ENCODE data around the gene GFOD2. TPM values are rescaled to one million over a fixed set of nuclear protein-coding genes. Genes with fewer than 3 reads are reported as not detected.
"Not testable (repeated sequence)": the region's sequence is repeated elsewhere in the genome, so short reads cannot be mapped to it uniquely, and the experiment has no call there.

The GFOD2 gene
- 19.6 and 20.3 TPM in 2 replicates for total RNA-seq

- intact Hi-C loops (cut with micrococcal nuclease) = loop anchor here (1.0 to 2.0 kb wide), 11 partner anchors 50 to 1620 kb away; partner anchors contain the start of genes ACD, ATP6V0D1, COG8 and FHOD1
- H3K27me3 Mint-ChIP-seq (ENCODE audit: insufficient read depth) = no peaks in the 10 kb centered on the region
- peaks cover 33% of the 10 kb centered on the region for H3K4me1 Mint-ChIP-seq (ENCODE audit: low read depth)
- H3K4me3 Mint-ChIP-seq = peak within 1 kb of the TSS; percentile 96
- peaks cover 15% of the 10 kb centered on the region for H3K36me3 Mint-ChIP-seq (ENCODE audit: low read depth)
- peak within 1 kb of the TSS; percentile 94 for H3K27ac Mint-ChIP-seq
- peak; percentile 97 for DNase-seq (ENCODE audit: low spot score)
- no peaks in the 10 kb centered on the region for H3K9me3 Mint-ChIP-seq
Measured at GRCh38 chr16:67719048-67719777, at the start of gene GFOD2. TSS of gene GFOD2 (minus strand) at chr16:67719316. CDS start at chr16:67685715, 33,601 bp downstream.

- Mint-ChIP-seq H3K27ac (no peak overlapping the region), H3K9me3 (no peaks in the 10 kb centered on the region), H3K36me3 (ENCODE audit: low read depth) (peaks cover 19% of the 10 kb centered on the region), H3K4me3 (no peak overlapping the region), H3K27me3 (ENCODE audit: insufficient read depth) (no peaks in the 10 kb centered on the region), H3K4me1 (ENCODE audit: low read depth) (no peaks in the 10 kb centered on the region)
- intact Hi-C loops (cut with micrococcal nuclease) = no loop called here
- DNase-seq (ENCODE audit: low spot score) = no peak
Measured at GRCh38 chr16:67767953-67768352, 48.8 kb upstream of the GFOD2 start.

- Mint-ChIP-seq H3K4me3 (no peak overlapping the region), H3K27me3 (ENCODE audit: insufficient read depth) (no peaks in the 10 kb centered on the region), H3K9me3 (no peaks in the 10 kb centered on the region), H3K4me1 (ENCODE audit: low read depth) (no peaks in the 10 kb centered on the region), H3K27ac (no peak overlapping the region), H3K36me3 (ENCODE audit: low read depth) (peaks cover 17% of the 10 kb centered on the region)
- intact Hi-C loops (cut with micrococcal nuclease) = no loop called here
- no peak for DNase-seq (ENCODE audit: low spot score)
Measured at GRCh38 chr16:67766291-67766690, 47.2 kb upstream of the GFOD2 start.

DNA sequence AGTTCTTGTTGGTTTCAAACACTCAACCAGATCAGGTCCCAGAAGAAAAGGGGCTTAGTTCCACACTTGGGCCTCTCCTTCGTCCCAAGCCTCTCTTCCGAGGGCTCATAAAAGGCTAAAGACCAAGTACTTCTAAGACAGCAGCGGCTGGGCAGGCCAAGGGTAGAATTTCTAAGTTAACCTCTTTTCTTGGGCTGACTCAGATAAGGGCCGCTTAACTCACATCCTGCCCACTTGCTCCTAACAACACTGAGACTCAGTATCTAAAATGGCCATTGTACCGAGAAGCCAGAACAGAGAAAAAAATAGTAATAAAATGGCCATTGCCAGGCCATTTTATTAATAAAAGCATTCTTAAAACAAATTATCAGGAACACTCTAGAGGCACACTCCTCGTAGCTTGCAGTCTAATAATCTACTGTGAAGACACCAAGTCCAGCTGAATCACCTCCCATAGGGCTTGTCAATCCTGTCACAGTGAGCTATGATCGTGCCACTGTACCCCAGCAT, 45.1 kb upstream of the GFOD2 start:
- H3K27ac Mint-ChIP-seq = no peak overlapping the region

GRCh38 chr16:67763066-67763465, 44.0 kb upstream of the GFOD2 start:
- intact Hi-C loops (cut with micrococcal nuclease) = no loop called here
- H3K4me3 Mint-ChIP-seq = no peak overlapping the region
- peaks cover 12% of the 10 kb centered on the region for H3K4me1 Mint-ChIP-seq (ENCODE audit: low read depth)
- no peaks in the 10 kb centered on the region for H3K9me3 Mint-ChIP-seq
- DNase-seq (ENCODE audit: low spot score) = no peak
- no peak overlapping the region for H3K27ac Mint-ChIP-seq
- no peaks in the 10 kb centered on the region for H3K27me3 Mint-ChIP-seq (ENCODE audit: insufficient read depth)
- peaks cover 11% of the 10 kb centered on the region for H3K36me3 Mint-ChIP-seq (ENCODE audit: low read depth)

More for the DNA sequence above, 45.1 kb upstream of the GFOD2 start:
- Mint-ChIP-seq H3K4me1 (ENCODE audit: low read depth) (peaks cover 12% of the 10 kb centered on the region), H3K27me3 (ENCODE audit: insufficient read depth) (no peaks in the 10 kb centered on the region), H3K9me3 (no peaks in the 10 kb centered on the region), H3K36me3 (ENCODE audit: low read depth) (peaks cover 11% of the 10 kb centered on the region), H3K4me3 (no peak overlapping the region)
- intact Hi-C loops (cut with micrococcal nuclease) = no loop called here
- DNase-seq (ENCODE audit: low spot score) = no peak

GRCh38 chr16:67762385-67762784, 43.3 kb upstream of the GFOD2 start:
- no peak for DNase-seq (ENCODE audit: low spot score)
- H3K4me1 Mint-ChIP-seq (ENCODE audit: low read depth) = peaks cover 12% of the 10 kb centered on the region
- H3K27ac Mint-ChIP-seq = no peak overlapping the region
- H3K9me3 Mint-ChIP-seq = no peaks in the 10 kb centered on the region
- peaks cover 13% of the 10 kb centered on the region for H3K36me3 Mint-ChIP-seq (ENCODE audit: low read depth)
- H3K27me3 Mint-ChIP-seq (ENCODE audit: insufficient read depth) = no peaks in the 10 kb centered on the region
- intact Hi-C loops (cut with micrococcal nuclease) = no loop called here
- no peak overlapping the region for H3K4me3 Mint-ChIP-seq

GRCh38 chr16:67761924-67762323, 42.8 kb upstream of the GFOD2 start:
- Mint-ChIP-seq H3K36me3 (ENCODE audit: low read depth) (peaks cover 13% of the 10 kb centered on the region), H3K27ac (no peak overlapping the region), H3K27me3 (ENCODE audit: insufficient read depth) (no peaks in the 10 kb centered on the region), H3K4me3 (no peak overlapping the region), H3K4me1 (ENCODE audit: low read depth) (peaks cover 12% of the 10 kb centered on the region), H3K9me3 (no peaks in the 10 kb centered on the region)
- intact Hi-C loops (cut with micrococcal nuclease) = no loop called here
- DNase-seq (ENCODE audit: low spot score) = no peak

DNA sequence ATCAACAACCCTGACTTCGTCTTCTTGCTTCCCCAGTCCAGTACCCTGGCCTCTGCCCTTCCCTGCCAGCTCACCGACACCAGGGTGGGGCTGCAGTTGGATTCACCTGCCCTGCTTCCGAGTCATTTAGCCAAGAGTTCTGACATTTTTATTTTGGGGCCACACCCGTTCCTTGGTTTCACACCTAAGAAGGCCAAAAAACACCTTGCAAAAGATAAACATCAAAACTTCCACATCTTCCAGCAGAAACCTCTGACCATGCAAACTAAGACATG, 41.8 kb upstream of the GFOD2 start:
- H3K27me3 Mint-ChIP-seq (ENCODE audit: insufficient read depth) = no peaks in the 10 kb centered on the region

DNA sequence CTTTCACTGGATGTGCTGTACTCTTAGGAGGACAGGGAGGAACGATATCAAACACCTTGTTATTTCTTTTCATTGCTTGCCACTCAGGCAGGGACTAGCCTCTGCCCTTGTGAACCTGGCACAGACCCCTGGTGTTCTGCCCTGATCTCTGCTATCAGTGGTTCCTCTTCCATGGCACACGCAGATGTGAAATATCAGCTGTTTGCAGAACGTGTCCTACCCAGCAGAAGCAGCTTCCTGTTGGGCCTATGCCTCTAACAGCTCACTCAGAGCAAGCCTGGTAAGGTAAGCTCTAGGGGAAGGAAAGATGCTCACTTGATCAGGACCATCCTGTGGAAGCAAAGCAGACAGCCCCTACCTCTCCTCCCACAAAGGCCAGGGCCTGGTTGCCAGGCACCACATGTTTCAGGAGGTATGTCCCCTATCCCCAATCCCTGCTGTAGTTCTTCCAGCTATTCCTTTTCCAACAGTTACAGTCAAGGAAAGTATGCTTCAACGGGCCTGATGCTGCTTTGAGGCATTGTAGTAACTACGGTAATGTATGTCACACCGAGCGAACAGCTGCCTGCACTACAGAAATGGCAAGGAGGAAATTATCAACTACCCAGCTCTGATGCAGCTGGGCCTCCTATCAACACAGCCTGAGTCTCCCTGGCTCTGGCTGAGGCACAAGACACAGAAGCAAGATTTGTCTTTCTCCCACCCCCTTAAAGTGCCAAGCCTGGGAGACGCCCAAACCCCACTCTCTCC, 41.3 kb upstream of the GFOD2 start:
- intact Hi-C loops (cut with micrococcal nuclease) = no loop called here
- Mint-ChIP-seq H3K27ac (peak overlapping the region; percentile 43), H3K4me1 (ENCODE audit: low read depth) (peaks cover 12% of the 10 kb centered on the region), H3K4me3 (no peak overlapping the region), H3K27me3 (ENCODE audit: insufficient read depth) (no peaks in the 10 kb centered on the region), H3K9me3 (no peaks in the 10 kb centered on the region), H3K36me3 (ENCODE audit: low read depth) (peaks cover 9% of the 10 kb centered on the region)
- no peak for DNase-seq (ENCODE audit: low spot score)

More for the DNA sequence above, 41.8 kb upstream of the GFOD2 start:
- Mint-ChIP-seq H3K9me3 (no peaks in the 10 kb centered on the region), H3K4me3 (no peak overlapping the region), H3K4me1 (ENCODE audit: low read depth) (peaks cover 12% of the 10 kb centered on the region), H3K36me3 (ENCODE audit: low read depth) (peaks cover 9% of the 10 kb centered on the region), H3K27ac (peak overlapping the region; percentile 43)
- intact Hi-C loops (cut with micrococcal nuclease) = no loop called here
- DNase-seq (ENCODE audit: low spot score) = no peak

DNA sequence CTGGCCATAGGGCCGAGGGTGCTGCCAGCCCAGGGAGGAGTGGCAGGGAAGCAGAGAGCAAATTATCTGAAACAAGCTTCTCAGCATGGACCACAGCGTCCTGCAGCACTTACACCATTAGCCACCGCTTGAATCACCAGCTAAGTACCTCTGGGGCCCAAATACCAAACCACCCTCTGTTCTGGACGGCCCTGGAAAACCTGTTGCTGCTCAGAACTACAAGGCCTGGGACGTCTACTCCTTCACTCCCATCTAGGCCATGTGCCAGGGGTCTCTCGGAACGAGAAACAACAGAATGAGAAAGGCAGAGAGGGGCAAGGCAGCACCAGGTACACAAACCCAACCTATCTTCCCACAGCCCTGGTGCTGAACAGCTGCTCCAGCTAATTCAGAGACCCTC, 39.9 kb upstream of the GFOD2 start:
- no peak overlapping the region for H3K4me3 Mint-ChIP-seq
- H3K9me3 Mint-ChIP-seq = no peaks in the 10 kb centered on the region
- intact Hi-C loops (cut with micrococcal nuclease) = loop anchor here (5.0 kb wide), 1 partner anchor 33 kb away; no protein-coding TSS in a partner anchor
- H3K27me3 Mint-ChIP-seq (ENCODE audit: insufficient read depth) = no peaks in the 10 kb centered on the region
- no peak overlapping the region for H3K27ac Mint-ChIP-seq
- DNase-seq (ENCODE audit: low spot score) = no peak
- peaks cover 12% of the 10 kb centered on the region for H3K4me1 Mint-ChIP-seq (ENCODE audit: low read depth)
- H3K36me3 Mint-ChIP-seq (ENCODE audit: low read depth) = peaks cover 9% of the 10 kb centered on the region

GRCh38 chr16:67758006-67758405, 38.9 kb upstream of the GFOD2 start:
- Mint-ChIP-seq H3K4me1 (ENCODE audit: low read depth) (peaks cover 12% of the 10 kb centered on the region), H3K4me3 (no peak overlapping the region), H3K9me3 (no peaks in the 10 kb centered on the region), H3K27ac (no peak overlapping the region), H3K27me3 (ENCODE audit: insufficient read depth) (no peaks in the 10 kb centered on the region), H3K36me3 (ENCODE audit: low read depth) (peaks cover 11% of the 10 kb centered on the region)
- DNase-seq (ENCODE audit: low spot score) = no peak
- intact Hi-C loops (cut with micrococcal nuclease) = loop anchor here (5.0 kb wide), 1 partner anchor 34 kb away; no protein-coding TSS in a partner anchor

DNA sequence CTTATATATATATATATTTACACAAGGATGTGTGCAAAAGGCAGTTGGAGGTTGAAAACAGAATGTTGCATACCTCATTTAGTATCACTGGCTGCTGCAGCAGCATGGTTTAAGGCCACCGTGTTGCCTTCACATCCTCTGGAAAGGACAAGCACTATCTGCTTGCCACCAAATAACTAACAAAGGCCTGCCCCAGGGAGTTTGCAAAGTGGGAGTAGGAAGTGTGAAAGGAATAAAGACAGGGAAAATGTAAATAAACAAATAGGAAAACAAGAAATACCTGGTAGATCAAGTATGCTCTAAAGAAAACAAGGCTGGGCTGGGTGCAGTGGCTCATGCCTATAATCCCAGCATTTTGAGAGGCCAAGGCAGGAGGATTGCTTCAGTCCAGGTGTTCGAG, 33.5 kb upstream of the GFOD2 start:
- no peak overlapping the region for H3K27ac Mint-ChIP-seq
- no peaks in the 10 kb centered on the region for H3K27me3 Mint-ChIP-seq (ENCODE audit: insufficient read depth)
- no peak for DNase-seq (ENCODE audit: low spot score)
- peaks cover 7% of the 10 kb centered on the region for H3K36me3 Mint-ChIP-seq (ENCODE audit: low read depth)
- no peak overlapping the region for H3K4me3 Mint-ChIP-seq
- H3K4me1 Mint-ChIP-seq (ENCODE audit: low read depth) = peaks cover 5% of the 10 kb centered on the region
- H3K9me3 Mint-ChIP-seq = no peaks in the 10 kb centered on the region
- intact Hi-C loops (cut with micrococcal nuclease) = no loop called here

- H3K9me3 Mint-ChIP-seq; H3K4me3 Mint-ChIP-seq; DNase-seq (ENCODE audit: low spot score); H3K36me3 Mint-ChIP-seq (ENCODE audit: low read depth); H3K4me1 Mint-ChIP-seq (ENCODE audit: low read depth); H3K27me3 Mint-ChIP-seq (ENCODE audit: insufficient read depth); H3K27ac Mint-ChIP-seq; intact Hi-C loops (cut with micrococcal nuclease): not testable (repeated sequence)
Measured at GRCh38 chr16:67751331-67751730, 32.2 kb upstream of the GFOD2 start.

All from activated T-helper 1 cell treated with anti-CD3 and anti-CD28 coated beads, Interleukin-12 subunit alpha, Interleukin-12 subunit beta, Interleukin-2, Interleukin-4 antibody, amounts not matched to agents 30 ng/mL and 10 ng/mL and 1 ng/mL, durations not matched to agents 14 hours and 24 hours and 36 hours (primary cell).